ENCODE results near the gene CCDC80. TPM values are rescaled to one million over a fixed set of nuclear protein-coding genes. Genes with fewer than 3 reads are reported as not detected.

Gene CCDC80
- total RNA-seq, 1 experiment from 2014 or later, result 1.1 TPM

- no TSS peak for BruUV-seq (replicated peaks)
These were observed 34.8 kb downstream of the CCDC80 start for GRCh38 chr3:112606098-112606497.

GRCh38 chr3:112605285-112605684 lies 35.7 kb downstream of the CCDC80 start:
- no peaks in the 10 kb centered on the region for H3K4me1 Mint-ChIP-seq (ENCODE audit: low read depth, unreplicated experiment)
- CTCF ChIA-PET, result interaction anchor here (0.6 kb wide), 1 partner anchor 660 kb away, joined by 4 read pairs; no protein-coding TSS in a partner anchor
- no peaks in the 10 kb centered on the region for H3K27me3 Mint-ChIP-seq (ENCODE audit: unreplicated experiment)
- intact Hi-C loops (cut with micrococcal nuclease; ENCODE audit: unreplicated experiment), result no loop called here
- TF ChIP-seq, protein P1, sequence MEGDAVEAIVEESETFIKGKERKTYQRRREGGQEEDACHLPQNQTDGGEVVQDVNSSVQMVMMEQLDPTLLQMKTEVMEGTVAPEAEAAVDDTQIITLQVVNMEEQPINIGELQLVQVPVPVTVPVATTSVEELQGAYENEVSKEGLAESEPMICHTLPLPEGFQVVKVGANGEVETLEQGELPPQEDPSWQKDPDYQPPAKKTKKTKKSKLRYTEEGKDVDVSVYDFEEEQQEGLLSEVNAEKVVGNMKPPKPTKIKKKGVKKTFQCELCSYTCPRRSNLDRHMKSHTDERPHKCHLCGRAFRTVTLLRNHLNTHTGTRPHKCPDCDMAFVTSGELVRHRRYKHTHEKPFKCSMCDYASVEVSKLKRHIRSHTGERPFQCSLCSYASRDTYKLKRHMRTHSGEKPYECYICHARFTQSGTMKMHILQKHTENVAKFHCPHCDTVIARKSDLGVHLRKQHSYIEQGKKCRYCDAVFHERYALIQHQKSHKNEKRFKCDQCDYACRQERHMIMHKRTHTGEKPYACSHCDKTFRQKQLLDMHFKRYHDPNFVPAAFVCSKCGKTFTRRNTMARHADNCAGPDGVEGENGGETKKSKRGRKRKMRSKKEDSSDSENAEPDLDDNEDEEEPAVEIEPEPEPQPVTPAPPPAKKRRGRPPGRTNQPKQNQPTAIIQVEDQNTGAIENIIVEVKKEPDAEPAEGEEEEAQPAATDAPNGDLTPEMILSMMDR (IDR thresholded peaks at IDR 0.05; ENCODE audit: unreplicated experiment), result no peak
- H3K9me3 Mint-ChIP-seq (ENCODE audit: low read depth, unreplicated experiment), result no peaks in the 10 kb centered on the region
- H3K4me3 Mint-ChIP-seq (ENCODE audit: low read depth, unreplicated experiment), result no peak overlapping the region
- no peak for DNase-seq
- BruUV-seq (replicated peaks), result no TSS peak
- H3K36me3 Mint-ChIP-seq (ENCODE audit: insufficient read depth, unreplicated experiment), result no peaks in the 10 kb centered on the region
- no peak overlapping the region for H3K27ac Mint-ChIP-seq (ENCODE audit: unreplicated experiment)

More at GRCh38 chr3:112606098-112606497, 34.8 kb downstream of the CCDC80 start:
- TF ChIP-seq, protein P1 (IDR thresholded peaks at IDR 0.05; ENCODE audit: unreplicated experiment), result no peak
- Mint-ChIP-seq H3K36me3 (ENCODE audit: insufficient read depth, unreplicated experiment) (no peaks in the 10 kb centered on the region), H3K27me3 (ENCODE audit: unreplicated experiment) (no peaks in the 10 kb centered on the region), H3K4me1 (ENCODE audit: low read depth, unreplicated experiment) (no peaks in the 10 kb centered on the region), H3K4me3 (ENCODE audit: low read depth, unreplicated experiment) (no peak overlapping the region), H3K27ac (ENCODE audit: unreplicated experiment) (no peak overlapping the region), H3K9me3 (ENCODE audit: low read depth, unreplicated experiment) (no peaks in the 10 kb centered on the region)
- no peak for DNase-seq
- intact Hi-C loops (cut with micrococcal nuclease; ENCODE audit: unreplicated experiment), result no loop called here
- CTCF ChIA-PET, result no interaction called here

- DNase-seq, result no peak
- no TSS peak for BruUV-seq (replicated peaks)
- no peaks in the 10 kb centered on the region for H3K27me3 Mint-ChIP-seq (ENCODE audit: unreplicated experiment)
- H3K36me3 Mint-ChIP-seq (ENCODE audit: insufficient read depth, unreplicated experiment), result no peaks in the 10 kb centered on the region
- H3K9me3 Mint-ChIP-seq (ENCODE audit: low read depth, unreplicated experiment), result no peaks in the 10 kb centered on the region
- CTCF ChIA-PET, result interaction anchor here (0.6 to 1.2 kb wide), 2 partner anchors 33 to 660 kb away, joined by 4 read pairs; no protein-coding TSS in a partner anchor
- no peaks in the 10 kb centered on the region for H3K4me1 Mint-ChIP-seq (ENCODE audit: low read depth, unreplicated experiment)
- no peak overlapping the region for H3K27ac Mint-ChIP-seq (ENCODE audit: unreplicated experiment)
- TF ChIP-seq, protein P1 (IDR thresholded peaks at IDR 0.05; ENCODE audit: unreplicated experiment), result no peak
- intact Hi-C loops (cut with micrococcal nuclease; ENCODE audit: unreplicated experiment), result no loop called here
- no peak overlapping the region for H3K4me3 Mint-ChIP-seq (ENCODE audit: low read depth, unreplicated experiment)
These were observed 36.4 kb downstream of the CCDC80 start for GRCh38 chr3:112604536-112604935.

DNA sequence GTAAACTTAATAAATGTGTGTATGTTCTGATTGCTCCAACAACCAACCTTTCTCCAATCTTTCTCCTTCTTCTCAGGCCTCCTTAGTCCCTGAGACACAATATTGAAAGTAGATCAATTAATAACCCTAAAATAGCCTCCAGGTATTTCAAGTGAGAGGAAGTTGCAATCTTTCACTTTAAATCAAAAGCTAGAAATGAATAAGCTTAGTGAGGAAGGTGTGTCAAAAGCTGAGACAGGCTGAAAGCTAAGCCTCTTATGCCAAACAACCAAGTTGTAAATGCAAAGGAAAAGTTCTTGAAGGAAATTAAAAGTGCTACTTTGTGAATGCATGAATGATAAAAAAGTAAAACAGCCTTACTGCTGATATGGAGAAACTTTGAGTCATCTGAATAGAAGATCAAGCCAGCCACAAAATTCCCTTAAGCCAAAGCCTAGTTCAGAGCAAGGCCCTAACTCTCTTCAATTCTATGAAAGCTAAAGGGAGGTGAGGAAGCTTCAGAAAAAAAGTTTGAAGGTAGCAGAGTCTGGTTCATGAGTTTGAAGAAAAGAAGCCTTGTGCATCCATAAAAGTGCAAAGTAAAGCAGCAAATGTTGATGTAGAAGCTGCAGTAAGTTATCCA lies 38.6 kb downstream of the CCDC80 start:
- DNase-seq, result no peak
- Mint-ChIP-seq H3K36me3 (ENCODE audit: insufficient read depth, unreplicated experiment) (no peaks in the 10 kb centered on the region), H3K27ac (ENCODE audit: unreplicated experiment) (no peak overlapping the region), H3K4me3 (ENCODE audit: low read depth, unreplicated experiment) (no peak overlapping the region), H3K27me3 (ENCODE audit: unreplicated experiment) (no peaks in the 10 kb centered on the region), H3K4me1 (ENCODE audit: low read depth, unreplicated experiment) (no peaks in the 10 kb centered on the region), H3K9me3 (ENCODE audit: low read depth, unreplicated experiment) (no peaks in the 10 kb centered on the region)
- TF ChIP-seq, protein P1 (IDR thresholded peaks at IDR 0.05; ENCODE audit: unreplicated experiment), result no peak
- intact Hi-C loops (cut with micrococcal nuclease; ENCODE audit: unreplicated experiment), result no loop called here
- CTCF ChIA-PET, result interaction anchor here (1.0 kb wide), 1 partner anchor 42 kb away, joined by 3 read pairs; no protein-coding TSS in a partner anchor
- no TSS peak for BruUV-seq (replicated peaks)

Data from Calu3 (cell line).